ENCODE data around the gene OTUD5. TPM values are rescaled to one million over a fixed set of nuclear protein-coding genes. Genes with fewer than 3 reads are reported as not detected.
A peak's percentile ranks its signal among the peaks of the same experiment; 100 is the strongest.

OTUD5 gene
- total RNA-seq, 1 experiment from 2014 or later, result 52.6 TPM

GRCh38 chrX:48901069-48901468, 56.3 kb downstream of the OTUD5 start:
- DNase-seq (ENCODE audit: low spot score), result no peak
- 0 out of 2 replicates have a peak, but pooled peaks cover 11% of the 10 kb centered on the region for H3K4me1 Mint-ChIP-seq
- no peak overlapping the region for H3K4me3 Mint-ChIP-seq
- ChIA-PET CTCF (no interaction called here), POLR2A (no interaction called here)
- no peak for ATAC-seq
- H3K27me3 Mint-ChIP-seq (ENCODE audit: low read depth), result no peaks in the 10 kb centered on the region
- H3K9me3 Mint-ChIP-seq, result no peaks in the 10 kb centered on the region
- no peak for TF ChIP-seq NFATC4 (CRISPR knock-in tag; IDR thresholded peaks at IDR 0.05)
- no peak for TF ChIP-seq CDX4 (CRISPR knock-in tag; IDR thresholded peaks at IDR 0.05; ENCODE audit: borderline replicate concordance)
- no peak for TF ChIP-seq CREB1 (CRISPR knock-in tag; IDR thresholded peaks at IDR 0.05)
- TF ChIP-seq IRF1 (CRISPR knock-in tag; IDR thresholded peaks at IDR 0.05), result no peak
- no peak for TF ChIP-seq GTF2I (CRISPR knock-in tag; conservative IDR thresholded peaks at IDR 0.05)
- TF ChIP-seq MAX (CRISPR knock-in tag; IDR thresholded peaks at IDR 0.05), result no peak
- no peak for TF ChIP-seq ATF3 (CRISPR knock-in tag; conservative IDR thresholded peaks at IDR 0.05)
- no peak for TF ChIP-seq ZNF512 (CRISPR knock-in tag; IDR thresholded peaks at IDR 0.05; ENCODE audit: borderline replicate concordance)
- TF ChIP-seq FOXK1 (CRISPR knock-in tag; IDR thresholded peaks at IDR 0.05), result no peak
- no peak for TF ChIP-seq ERG (CRISPR knock-in tag; IDR thresholded peaks at IDR 0.05)
- TF ChIP-seq ARID4B (CRISPR knock-in tag; IDR thresholded peaks at IDR 0.05; ENCODE audit: borderline replicate concordance), result no peak
- TF ChIP-seq CTCF (IDR thresholded peaks at IDR 0.05), result no peak
- no peak for TF ChIP-seq ZNF219 (CRISPR knock-in tag; IDR thresholded peaks at IDR 0.05; ENCODE audit: borderline replicate concordance)
- H3K36me3 Mint-ChIP-seq, result peaks cover 19% of the 10 kb centered on the region
- no peak overlapping the region for H3K27ac Mint-ChIP-seq

- Mint-ChIP-seq H3K27ac (no peak overlapping the region), H3K4me1 (0 out of 2 replicates have a peak, but pooled peaks cover 10% of the 10 kb centered on the region), H3K36me3 (peaks cover 26% of the 10 kb centered on the region), H3K9me3 (no peaks in the 10 kb centered on the region), H3K4me3 (peak overlapping the region; percentile 85; the same call in 1 of the 2 replicates), H3K27me3 (ENCODE audit: low read depth) (no peaks in the 10 kb centered on the region)
- no peak for DNase-seq (ENCODE audit: low spot score)
- no peak for ATAC-seq
- ChIA-PET CTCF (no interaction called here), POLR2A (no interaction called here)
- TF ChIP-seq MXD4 (CRISPR knock-in tag; IDR thresholded peaks at IDR 0.05; ENCODE audit: borderline replicate concordance) (no peak), ZNF121 (CRISPR knock-in tag; IDR thresholded peaks at IDR 0.05) (no peak), ZSCAN18 (CRISPR knock-in tag; IDR thresholded peaks at IDR 0.05) (no peak), ATF2 (CRISPR knock-in tag; IDR thresholded peaks at IDR 0.05; ENCODE audit: borderline replicate concordance, low read depth) (no peak), SMAD4 (CRISPR knock-in tag; IDR thresholded peaks at IDR 0.05) (no peak), GTF2I (CRISPR knock-in tag; conservative IDR thresholded peaks at IDR 0.05) (no peak), EMX1 (CRISPR knock-in tag; IDR thresholded peaks at IDR 0.05) (no peak), FOXP1 (CRISPR knock-in tag; IDR thresholded peaks at IDR 0.05; ENCODE audit: borderline replicate concordance) (no peak), ZBTB21 (CRISPR knock-in tag; IDR thresholded peaks at IDR 0.05; ENCODE audit: borderline replicate concordance) (no peak), ELF4 (CRISPR knock-in tag; IDR thresholded peaks at IDR 0.05; ENCODE audit: low read depth) (no peak)
These were observed 58.4 kb downstream of the OTUD5 start for GRCh38 chrX:48899078-48899410.
